ENCODE measurements around the gene UBR1. TPM values are rescaled to one million over a fixed set of nuclear protein-coding genes. Genes with fewer than 3 reads are reported as not detected.

UBR1 gene
- total RNA-seq, 4 donors from 2014 or later = 11.6 to 38.2 (median 17.2) TPM

GRCh38 chr15:43105077-43105736 lies 631 bp downstream of the UBR1 start:
- peak overlapping the region; percentile 76 for H3K4me3 ChIP-seq (ENCODE audit: low read depth, poor library complexity, severe bottlenecking)
- DNase-seq (ENCODE audit: low spot score in 2 of 2) = no peak
- intact Hi-C loops (cut with DNase I; ENCODE audit: low total_unique reads) = no loop called here
- TF ChIP-seq POLR2A (IDR thresholded peaks at IDR 0.05) = no peak
- TF ChIP-seq, protein P1, sequence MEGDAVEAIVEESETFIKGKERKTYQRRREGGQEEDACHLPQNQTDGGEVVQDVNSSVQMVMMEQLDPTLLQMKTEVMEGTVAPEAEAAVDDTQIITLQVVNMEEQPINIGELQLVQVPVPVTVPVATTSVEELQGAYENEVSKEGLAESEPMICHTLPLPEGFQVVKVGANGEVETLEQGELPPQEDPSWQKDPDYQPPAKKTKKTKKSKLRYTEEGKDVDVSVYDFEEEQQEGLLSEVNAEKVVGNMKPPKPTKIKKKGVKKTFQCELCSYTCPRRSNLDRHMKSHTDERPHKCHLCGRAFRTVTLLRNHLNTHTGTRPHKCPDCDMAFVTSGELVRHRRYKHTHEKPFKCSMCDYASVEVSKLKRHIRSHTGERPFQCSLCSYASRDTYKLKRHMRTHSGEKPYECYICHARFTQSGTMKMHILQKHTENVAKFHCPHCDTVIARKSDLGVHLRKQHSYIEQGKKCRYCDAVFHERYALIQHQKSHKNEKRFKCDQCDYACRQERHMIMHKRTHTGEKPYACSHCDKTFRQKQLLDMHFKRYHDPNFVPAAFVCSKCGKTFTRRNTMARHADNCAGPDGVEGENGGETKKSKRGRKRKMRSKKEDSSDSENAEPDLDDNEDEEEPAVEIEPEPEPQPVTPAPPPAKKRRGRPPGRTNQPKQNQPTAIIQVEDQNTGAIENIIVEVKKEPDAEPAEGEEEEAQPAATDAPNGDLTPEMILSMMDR (IDR thresholded peaks at IDR 0.05) = no peak
- WGBS, 2 donors = 9 to 14% methylated on average over 11 of the region's 11 CpGs

DNA sequence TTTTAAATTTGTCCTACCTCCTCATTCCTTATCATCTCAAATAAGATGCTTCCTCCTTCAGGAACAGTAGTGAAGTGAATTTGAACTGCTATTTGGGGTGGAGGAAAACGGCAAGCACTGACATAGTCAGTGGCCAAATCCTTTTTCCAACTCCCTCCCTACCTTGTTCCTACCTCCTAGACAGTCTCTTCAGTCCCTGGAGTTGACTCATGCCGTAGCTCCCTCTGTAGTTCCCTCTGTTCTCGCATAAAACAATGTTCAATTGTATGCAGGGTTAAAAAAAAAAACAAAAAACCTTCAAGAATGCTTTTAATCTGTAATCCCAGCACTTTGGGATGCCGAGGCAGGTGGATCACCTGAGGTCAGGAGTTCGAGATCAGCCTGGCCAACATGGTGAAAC lies 1.4 kb downstream of the UBR1 start:
- TF ChIP-seq POLR2A (IDR thresholded peaks at IDR 0.05) = no peak
- TF ChIP-seq, protein P1 (IDR thresholded peaks at IDR 0.05) = no peak
- intact Hi-C loops (cut with DNase I; ENCODE audit: low total_unique reads) = no loop called here
- 49% methylated on average over 5 of the region's 5 CpGs for WGBS, 2 donors
- DNase-seq (ENCODE audit: low spot score in 2 of 2) = no peak
- no peak overlapping the region for H3K4me3 ChIP-seq (ENCODE audit: low read depth, poor library complexity, severe bottlenecking)

- DNase-seq (ENCODE audit: low spot score in 2 of 2) = no peak
- intact Hi-C loops (cut with DNase I; ENCODE audit: low total_unique reads) = no loop called here
- WGBS, 2 donors = 33 to 39% methylated on average over 1 of the region's 1 CpG
- TF ChIP-seq, protein P1 (IDR thresholded peaks at IDR 0.05) = no peak
- TF ChIP-seq POLR2A (IDR thresholded peaks at IDR 0.05) = no peak
- H3K4me3 ChIP-seq (ENCODE audit: low read depth, poor library complexity, severe bottlenecking) = no peak overlapping the region
Observed at GRCh38 chr15:43103907-43104306, 1.9 kb downstream of the UBR1 start.

- no peak for DNase-seq (ENCODE audit: low spot score in 2 of 2)
- no peak overlapping the region for H3K4me3 ChIP-seq (ENCODE audit: low read depth, poor library complexity, severe bottlenecking)
- intact Hi-C loops (cut with DNase I; ENCODE audit: low total_unique reads) = no loop called here
- TF ChIP-seq, protein P1 (IDR thresholded peaks at IDR 0.05) = no peak
- no peak for TF ChIP-seq POLR2A (IDR thresholded peaks at IDR 0.05)
- 66 to 68% methylated on average over 1 of the region's 1 CpG for WGBS, 2 donors
Observed at GRCh38 chr15:43102187-43102586, 3.7 kb downstream of the UBR1 start.

- H3K4me3 ChIP-seq (ENCODE audit: low read depth, poor library complexity, severe bottlenecking) = no peak overlapping the region
- intact Hi-C loops (cut with DNase I; ENCODE audit: low total_unique reads) = no loop called here
- no peak for DNase-seq (ENCODE audit: low spot score in 2 of 2)
- TF ChIP-seq, protein P1 (IDR thresholded peaks at IDR 0.05) = no peak
- TF ChIP-seq POLR2A (IDR thresholded peaks at IDR 0.05) = no peak
Observed at GRCh38 chr15:43100971-43101370, 4.9 kb downstream of the UBR1 start.
